Vagina (tissue), 2 donors: ENCODE data around the gene PLXNA1.

ENCODE experiments used
- CTCF ChIP-seq, 3 experiments: fragments of 450-650 bp in 2 of 3; fragments of 200-600 bp in 1 of 3; sonication (generic) in 1 of 3; IDR thresholded peaks; one replicate each; pipeline ENCODE4 v1.5.1; 2017 to 2019; ENCODE audit warnings: antibody characterized with exemption in 3 of 3, mild to moderate bottlenecking in 2 of 3, moderate library complexity in 2 of 3
- POLR2A ChIP-seq, 2 donors: fragments of 450-650 bp; IDR thresholded peaks; one replicate each; pipeline ENCODE4 v1.6.1; 2017; ENCODE audit warnings: antibody characterized with exemption in 2 of 2, mild to moderate bottlenecking in 2 of 2, moderate library complexity in 2 of 2

DNA sequence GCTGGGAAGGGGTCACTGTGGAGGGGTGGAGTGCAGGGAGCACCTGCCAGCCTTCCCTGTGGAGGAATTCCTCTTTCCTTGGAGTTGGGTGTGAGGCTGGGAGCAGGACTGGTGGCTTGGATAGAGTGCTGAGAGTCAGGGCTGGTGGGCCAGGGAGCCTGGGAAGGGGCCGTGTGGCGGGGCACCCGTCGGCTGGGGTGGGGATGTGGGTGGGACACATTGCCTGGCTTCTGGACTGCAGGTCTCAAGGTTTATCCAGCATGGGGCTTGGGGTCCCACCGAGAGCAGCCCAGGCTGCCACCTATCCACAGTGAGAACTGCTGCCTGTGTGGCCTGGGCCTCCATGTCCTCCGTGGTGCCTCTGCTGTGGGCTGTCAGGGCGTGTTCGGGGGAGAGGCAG, 4.7 kb downstream of the PLXNA1 start:
- TF ChIP-seq POLR2A (IDR thresholded peaks at IDR 0.05) (no peak), CTCF (IDR thresholded peaks at IDR 0.05) (no peak)
